ENCODE results near the gene FCN1.

FCN1 gene

GRCh38 chr9:134936346-134937163 is 18.8 kb upstream of the FCN1 start:
- FAIRE-seq = no peak

GRCh38 chr9:134935701-134936345 is 18.1 kb upstream of the FCN1 start:
- FAIRE-seq = no peak

- FAIRE-seq = no peak
These were observed 17.4 kb upstream of the FCN1 start for GRCh38 chr9:134935056-134935640.

GRCh38 chr9:134933076-134933659 is 15.5 kb upstream of the FCN1 start:
- FAIRE-seq = no peak

GRCh38 chr9:134932606-134933005 is 14.9 kb upstream of the FCN1 start:
- no peak for FAIRE-seq

GRCh38 chr9:134932171-134932570 is 14.5 kb upstream of the FCN1 start:
- no peak for FAIRE-seq

- FAIRE-seq = no peak
These were observed 12.7 kb upstream of the FCN1 start for GRCh38 chr9:134930398-134930797.

- FAIRE-seq = no peak
These were observed 11.8 kb upstream of the FCN1 start for GRCh38 chr9:134929193-134930158.

GRCh38 chr9:134928436-134929192 is 10.9 kb upstream of the FCN1 start:
- FAIRE-seq = no peak

- no peak for FAIRE-seq
These were observed 7.3 kb upstream of the FCN1 start for GRCh38 chr9:134925011-134925511.

- FAIRE-seq = no peak
These were observed 5.8 kb upstream of the FCN1 start for GRCh38 chr9:134923466-134923865.

- FAIRE-seq = no peak
These were observed 5.2 kb upstream of the FCN1 start for GRCh38 chr9:134922932-134923240.

GRCh38 chr9:134922066-134922931 is 4.6 kb upstream of the FCN1 start:
- no peak for FAIRE-seq

GRCh38 chr9:134919303-134919702 is 1.6 kb upstream of the FCN1 start:
- no peak for FAIRE-seq

- FAIRE-seq = no peak
These were observed 934 bp upstream of the FCN1 start for GRCh38 chr9:134918646-134919045.

GRCh38 chr9:134916161-134916665 is 1.5 kb downstream of the FCN1 start:
- FAIRE-seq = no peak

GRCh38 chr9:134915046-134915985 is 2.4 kb downstream of the FCN1 start:
- FAIRE-seq = no peak

GRCh38 chr9:134914501-134914834 is 3.2 kb downstream of the FCN1 start:
- no peak for FAIRE-seq

All from endometrium (tissue), 2 donors.